Lower leg skin (tissue), 3 donors: Measurements from ENCODE around the gene PLCE1.
"Not testable (repeated sequence)": the region's sequence is repeated elsewhere in the genome, so short reads cannot be mapped to it uniquely, and the experiment has no call there.

Experiments used
- CTCF ChIP-seq, 3 donors: fragments of 450-650 bp; IDR thresholded peaks; one replicate each; pipeline ENCODE4 v1.5.1; 2016; ENCODE audit warnings: antibody characterized with exemption in 3 of 3, mild to moderate bottlenecking in 3 of 3, moderate library complexity in 2 of 3
- POLR2A ChIP-seq, 2 donors: fragments of 450-650 bp; IDR thresholded peaks; one replicate each; pipeline ENCODE4 v1.6.1; 2016 to 2017; ENCODE audit warnings: antibody characterized with exemption in 2 of 2, mild to moderate bottlenecking in 1 of 2, moderate library complexity in 1 of 2

- TF ChIP-seq POLR2A, CTCF (IDR thresholded peaks at IDR 0.05): not testable (repeated sequence)
Measured at GRCh38 chr10:93970433-93971010, 23.2 kb upstream of the PLCE1 start.
